Measurements from ENCODE around the gene TNFRSF11A.
A peak's percentile ranks its signal among the peaks of the same experiment; 100 is the strongest.

Gene TNFRSF11A

GRCh38 chr18:62413206-62413605 is 88.1 kb downstream of the TNFRSF11A start:
- DNase-seq (ENCODE audit: extremely low read depth, low read depth), result no peak
- TF ChIP-seq, protein P1, sequence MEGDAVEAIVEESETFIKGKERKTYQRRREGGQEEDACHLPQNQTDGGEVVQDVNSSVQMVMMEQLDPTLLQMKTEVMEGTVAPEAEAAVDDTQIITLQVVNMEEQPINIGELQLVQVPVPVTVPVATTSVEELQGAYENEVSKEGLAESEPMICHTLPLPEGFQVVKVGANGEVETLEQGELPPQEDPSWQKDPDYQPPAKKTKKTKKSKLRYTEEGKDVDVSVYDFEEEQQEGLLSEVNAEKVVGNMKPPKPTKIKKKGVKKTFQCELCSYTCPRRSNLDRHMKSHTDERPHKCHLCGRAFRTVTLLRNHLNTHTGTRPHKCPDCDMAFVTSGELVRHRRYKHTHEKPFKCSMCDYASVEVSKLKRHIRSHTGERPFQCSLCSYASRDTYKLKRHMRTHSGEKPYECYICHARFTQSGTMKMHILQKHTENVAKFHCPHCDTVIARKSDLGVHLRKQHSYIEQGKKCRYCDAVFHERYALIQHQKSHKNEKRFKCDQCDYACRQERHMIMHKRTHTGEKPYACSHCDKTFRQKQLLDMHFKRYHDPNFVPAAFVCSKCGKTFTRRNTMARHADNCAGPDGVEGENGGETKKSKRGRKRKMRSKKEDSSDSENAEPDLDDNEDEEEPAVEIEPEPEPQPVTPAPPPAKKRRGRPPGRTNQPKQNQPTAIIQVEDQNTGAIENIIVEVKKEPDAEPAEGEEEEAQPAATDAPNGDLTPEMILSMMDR (IDR thresholded peaks at IDR 0.05; ENCODE audit: low read depth, low read length), result no peak

GRCh38 chr18:62418258-62418657 is 93.1 kb downstream of the TNFRSF11A start:
- DNase-seq (ENCODE audit: extremely low read depth, low read depth), result no peak
- TF ChIP-seq, protein P1 (IDR thresholded peaks at IDR 0.05; ENCODE audit: low read depth, low read length), result no peak

DNA sequence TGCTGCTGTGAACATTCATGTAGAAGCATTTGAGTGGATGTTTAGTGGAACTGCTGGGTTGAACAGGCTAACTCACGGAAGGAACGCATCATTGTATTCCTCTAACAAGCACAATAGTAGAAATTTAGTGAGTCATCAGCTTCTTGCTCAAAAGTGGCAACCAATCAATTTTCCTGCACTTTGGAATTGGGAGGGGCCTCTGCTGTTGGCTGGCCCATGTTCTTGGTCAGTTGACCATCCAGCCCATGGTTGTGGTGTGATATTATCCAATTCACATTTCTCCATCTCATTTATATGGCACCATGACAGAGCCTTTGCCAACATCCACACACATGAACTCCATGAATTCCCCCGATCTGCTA is 95.0 kb downstream of the TNFRSF11A start:
- no peak for DNase-seq (ENCODE audit: extremely low read depth, low read depth)
- TF ChIP-seq, protein P1 (IDR thresholded peaks at IDR 0.05; ENCODE audit: low read depth, low read length), result no peak

GRCh38 chr18:62420513-62421209 is 95.6 kb downstream of the TNFRSF11A start:
- TF ChIP-seq, protein P1 (IDR thresholded peaks at IDR 0.05; ENCODE audit: low read depth, low read length), result no peak
- DNase-seq (ENCODE audit: extremely low read depth, low read depth), result no peak

DNA sequence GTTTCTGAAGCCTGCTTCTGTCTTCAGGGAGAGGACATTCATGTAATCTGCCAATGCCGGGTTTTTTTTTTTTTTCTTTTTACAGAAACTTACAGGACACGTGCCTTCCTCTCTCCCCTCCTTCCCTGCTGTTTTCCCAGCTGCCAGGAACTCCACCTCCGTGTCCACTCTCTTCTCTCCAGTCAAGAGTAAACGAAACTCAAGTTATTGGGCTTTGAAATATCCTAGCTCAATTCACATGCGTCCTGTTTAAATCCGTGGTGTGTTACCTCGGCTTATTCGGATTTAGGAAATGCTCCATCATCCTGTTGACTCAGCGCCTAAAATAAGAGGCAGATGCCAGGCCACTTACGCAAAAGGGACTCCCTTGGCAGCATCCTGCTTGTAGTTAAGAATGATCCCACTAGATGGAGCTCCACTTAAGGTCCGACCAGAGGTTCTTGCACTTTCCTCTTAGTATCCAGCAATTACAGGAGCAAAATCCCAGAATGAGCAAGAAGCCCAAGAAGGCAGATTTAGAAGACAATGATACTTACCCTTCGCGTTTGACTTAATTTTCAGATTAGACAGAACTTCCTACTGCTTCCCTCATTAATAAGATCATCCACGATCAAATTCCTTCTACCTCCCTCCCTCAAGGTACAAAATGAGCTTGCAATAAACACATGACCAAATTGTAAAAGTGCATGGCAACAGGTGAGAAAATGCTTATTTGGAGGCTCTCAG is 100.5 kb downstream of the TNFRSF11A start:
- TF ChIP-seq, protein P1 (IDR thresholded peaks at IDR 0.05; ENCODE audit: low read depth, low read length), result peak; percentile 83

GRCh38 chr18:62426191-62426488 is 101.0 kb downstream of the TNFRSF11A start:
- TF ChIP-seq, protein P1 (IDR thresholded peaks at IDR 0.05; ENCODE audit: low read depth, low read length), result no peak
- no peak for DNase-seq (ENCODE audit: extremely low read depth, low read depth)

More for the DNA sequence above, 100.5 kb downstream of the TNFRSF11A start:
- peak; percentile 95 for DNase-seq (ENCODE audit: extremely low read depth, low read depth)

DNA sequence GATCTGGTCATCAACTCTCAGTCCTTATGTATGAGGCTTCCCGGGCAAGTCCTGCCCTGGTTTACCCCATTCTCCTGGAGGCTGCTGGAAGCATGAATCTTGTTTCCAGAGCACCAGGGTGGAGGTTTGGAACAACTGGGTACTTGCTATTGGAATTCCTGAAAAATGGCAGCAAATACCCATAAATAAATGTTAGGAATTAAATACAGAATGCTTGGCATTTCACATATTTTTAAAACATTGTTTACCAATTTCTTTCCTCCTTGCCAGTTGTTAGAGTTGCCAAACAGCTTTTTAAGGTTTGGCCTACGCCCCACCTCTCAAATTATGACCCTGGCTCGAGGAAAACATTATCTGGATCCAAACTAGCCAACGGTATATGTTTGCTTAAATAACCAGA is 107.1 kb downstream of the TNFRSF11A start:
- no peak for DNase-seq (ENCODE audit: extremely low read depth, low read depth)
- TF ChIP-seq, protein P1 (IDR thresholded peaks at IDR 0.05; ENCODE audit: low read depth, low read length), result no peak
